Sigmoid colon (tissue), 7 donors: ENCODE measurements around the gene MPV17L. TPM values are rescaled to one million over a fixed set of nuclear protein-coding genes. Genes with fewer than 3 reads are reported as not detected.
"Not testable (repeated sequence)": the region's sequence is repeated elsewhere in the genome, so short reads cannot be mapped to it uniquely, and the experiment has no call there.

Experiments used
- DNase-seq: peaks from one replicate; pipeline ENCODE4 v3.0.0-alpha.2; 2019
- H3K27ac ChIP-seq, 4 donors: fragments of 200-600 bp; sonication (generic); one replicate each; pipeline ENCODE4 v1.5.1; 2016 to 2019; ENCODE audit warnings: mild to moderate bottlenecking in 1 of 4
- H3K27me3 ChIP-seq, 3 donors: fragments of 200-600 bp; sonication (generic); one replicate each; pipeline ENCODE4 v1.5.1; 2019; ENCODE audit warnings: mild to moderate bottlenecking in 1 of 3
- H3K36me3 ChIP-seq, 4 donors: fragments of 200-600 bp; sonication (generic); one replicate each; pipeline ENCODE4 v1.5.1; 2016 to 2019
- H3K4me1 ChIP-seq, 4 donors: fragments of 200-600 bp; sonication (generic); one replicate each; pipeline ENCODE4 v1.5.1; 2017 to 2019
- H3K4me3 ChIP-seq, 4 donors: fragments of 200-600 bp; sonication (generic); one replicate each; pipeline ENCODE4 v1.5.1; 2017 to 2019; ENCODE audit warnings: mild to moderate bottlenecking in 2 of 4, moderate library complexity in 1 of 4
- H3K9me3 ChIP-seq, 4 donors: fragments of 200-600 bp in 3 of 4; sonication (generic) in 3 of 4; one replicate each; pipeline versions ENCODE4 v1.5.1 to v1.6.1; 2013 to 2019
- CTCF ChIP-seq, 4 experiments: fragments of 450-650 bp in 3 of 4; fragments of 200-600 bp in 1 of 4; IDR thresholded peaks; one replicate each; pipeline ENCODE4 v1.5.1; 2016 to 2019; ENCODE audit warnings: antibody characterized with exemption in 4 of 4, mild to moderate bottlenecking in 3 of 4, moderate library complexity in 2 of 4
- EP300 ChIP-seq, 4 donors: sonication (generic); formaldehyde crosslinking; IDR thresholded peaks; one replicate each; pipeline ENCODE4 v1.6.1; 2017; ENCODE audit warnings: antibody characterized with exemption in 4 of 4
- POLR2A ChIP-seq, 2 donors: fragments of 450-650 bp; IDR thresholded peaks; one replicate each; pipeline ENCODE4 v1.6.1; 2016; ENCODE audit warnings: antibody characterized with exemption in 2 of 2, mild to moderate bottlenecking in 2 of 2, moderate library complexity in 2 of 2
- POLR2AphosphoS5 ChIP-seq, 4 donors: sonication (generic); formaldehyde crosslinking; IDR thresholded peaks; one replicate each; pipeline ENCODE4 v1.6.1; 2017; ENCODE audit warnings: antibody characterized with exemption in 4 of 4
- WGBS, 2 donors: extraction: QIAGEN DNeasy Blood & Tissue Kit; methylation state at CpG; one replicate each; pipeline ENCODE4 v1.1.7; 2013; 5-methylcytosine and 5-hydroxymethylcytosine counted together
- intact Hi-C: fragments of 100-400 bp; cut with DNase I; formaldehyde crosslinking; loops from one replicate; pipeline ENCODE4 v1.15.1; 2023
- polyA plus RNA-seq, 3 donors: library from polyadenylated mRNA; stranded (reverse); fragments of 200-250 nt; gene quantifications; one replicate each; pipeline ENCODE4 v1.2.3, GENCODE V29; 2013
- total RNA-seq, 4 donors: library from RNA; depleted of rRNA; stranded (reverse); fragments of >200 nt; gene quantifications; one replicate each; pipeline ENCODE4 v1.1.0, GENCODE V29; 2016
- donor health status: healthy with polysubstance abuse.
- donor health status: Bipolar disorder and iron deficiency.
- donor health status: healthy.

Gene MPV17L
- total and polyA plus RNA-seq, 7 donors, result 1.8 to 13.9 (median 8.9) TPM

DNA sequence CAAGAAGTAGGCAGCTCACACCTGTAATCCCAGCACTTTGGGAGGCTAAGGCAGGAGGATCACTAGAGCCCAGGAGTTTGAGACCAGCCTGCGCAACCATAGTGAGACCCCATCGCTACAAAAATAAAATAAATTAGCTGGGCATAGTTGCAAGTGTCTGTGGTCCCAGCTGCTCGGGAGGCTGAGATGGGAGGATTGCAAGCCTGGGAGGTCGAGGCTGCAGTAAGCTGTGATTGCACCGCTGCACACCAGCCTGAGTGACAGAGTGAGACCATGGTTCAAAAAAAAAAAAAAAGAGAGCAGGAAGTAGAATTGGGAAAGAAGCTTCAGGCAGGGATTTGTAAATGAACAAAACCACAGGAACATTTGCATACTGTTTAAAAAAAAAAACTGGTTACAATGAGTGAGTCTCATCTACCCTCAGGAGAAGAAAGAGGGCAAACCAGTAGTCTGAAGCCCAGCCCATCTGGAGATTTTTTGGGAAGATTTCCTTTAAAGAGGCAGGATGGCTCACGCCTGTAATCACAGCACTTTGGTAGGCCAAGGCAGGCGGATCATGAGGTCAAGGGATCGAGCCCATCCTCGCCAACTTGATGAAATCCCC lies 7.9 kb downstream of the MPV17L start:
- Histone ChIP-seq H3K27me3 (no peaks in the 10 kb centered on the region), H3K27ac (no peak overlapping the region), H3K4me3 (no peak overlapping the region), H3K4me1 (no peaks in the 10 kb centered on the region), H3K36me3 (peaks cover 0 to 24% (median 2%) of the 10 kb centered on the region in 4 donors), H3K9me3 (no peaks in the 10 kb centered on the region)
- WGBS, 2 donors, result 87 to 89% methylated on average over 9 of the region's 9 CpGs
- no peak for DNase-seq
- TF ChIP-seq CTCF (IDR thresholded peaks at IDR 0.05), result no peak
- no peak for TF ChIP-seq EP300 (IDR thresholded peaks at IDR 0.05)
- no peak for TF ChIP-seq POLR2AphosphoS5 (IDR thresholded peaks at IDR 0.05)
- TF ChIP-seq POLR2A (IDR thresholded peaks at IDR 0.05), result no peak
- intact Hi-C loops, result no loop called here

DNA sequence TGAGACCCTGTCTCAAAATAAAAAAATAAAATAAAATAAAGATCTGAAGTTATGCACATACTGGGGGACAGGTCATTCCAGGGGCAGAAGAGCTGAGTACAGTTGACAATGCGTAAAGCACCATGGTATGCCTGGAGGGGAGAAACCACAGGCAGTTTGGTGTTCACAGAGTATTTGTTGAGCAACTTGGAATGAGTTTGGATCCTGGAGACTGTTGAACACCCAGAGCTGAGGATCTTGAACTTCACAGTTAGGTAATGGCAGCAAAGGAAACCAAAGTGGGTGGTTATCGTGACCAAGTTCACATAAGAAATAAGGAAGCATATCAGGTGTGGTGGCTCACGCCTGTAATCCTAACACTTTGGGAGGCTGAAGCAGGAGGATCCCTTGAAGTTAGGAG lies 8.5 kb downstream of the MPV17L start:
- DNase-seq, H3K27me3 ChIP-seq, H3K4me3 ChIP-seq, intact Hi-C loops, H3K4me1 ChIP-seq, H3K9me3 ChIP-seq: not testable (repeated sequence)
- Histone ChIP-seq H3K27ac (peak overlapping the region in 1 of 4 donors; percentile 49), H3K36me3 (peaks cover 0 to 25% (median 2%) of the 10 kb centered on the region in 4 donors)
- WGBS, 2 donors, result 90 to 91% methylated on average over 3 of the region's 3 CpGs

DNA sequence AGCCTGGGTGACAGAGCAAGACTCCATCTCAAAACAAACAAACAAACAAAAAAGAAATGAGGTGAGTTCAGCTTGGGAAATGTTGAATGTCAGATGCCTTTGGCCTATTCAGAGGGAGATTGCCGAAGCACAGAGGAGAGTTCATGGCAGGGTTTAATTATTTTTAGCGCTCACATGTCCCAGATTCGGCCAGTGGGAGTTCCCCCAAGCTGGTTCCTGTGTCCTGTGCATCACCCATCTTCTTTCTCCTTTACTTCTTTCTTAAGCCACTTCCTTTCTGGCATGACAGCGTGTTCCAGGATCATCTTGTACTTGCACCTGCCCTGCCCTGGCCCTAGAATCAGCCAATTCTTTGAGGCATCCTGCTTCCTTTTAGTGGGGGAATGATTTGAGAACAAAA lies 9.2 kb downstream of the MPV17L start:
- no peak for DNase-seq
- 60 to 76% methylated on average over 4 of the region's 4 CpGs for WGBS, 2 donors
- Histone ChIP-seq H3K27me3 (no peaks in the 10 kb centered on the region), H3K4me1 (no peaks in the 10 kb centered on the region), H3K9me3 (no peaks in the 10 kb centered on the region), H3K27ac (peak overlapping the region in 1 of 4 donors; percentile 49), H3K36me3 (peaks cover 0 to 28% (median 2%) of the 10 kb centered on the region in 4 donors), H3K4me3 (no peak overlapping the region)
- TF ChIP-seq EP300 (IDR thresholded peaks at IDR 0.05), result peak in 1 of 4 donors; percentile 67
- TF ChIP-seq CTCF (IDR thresholded peaks at IDR 0.05), result no peak
- peak in 1 of 4 donors; percentile 48 for TF ChIP-seq POLR2AphosphoS5 (IDR thresholded peaks at IDR 0.05)
- TF ChIP-seq POLR2A (IDR thresholded peaks at IDR 0.05), result no peak
- intact Hi-C loops, result no loop called here

DNA sequence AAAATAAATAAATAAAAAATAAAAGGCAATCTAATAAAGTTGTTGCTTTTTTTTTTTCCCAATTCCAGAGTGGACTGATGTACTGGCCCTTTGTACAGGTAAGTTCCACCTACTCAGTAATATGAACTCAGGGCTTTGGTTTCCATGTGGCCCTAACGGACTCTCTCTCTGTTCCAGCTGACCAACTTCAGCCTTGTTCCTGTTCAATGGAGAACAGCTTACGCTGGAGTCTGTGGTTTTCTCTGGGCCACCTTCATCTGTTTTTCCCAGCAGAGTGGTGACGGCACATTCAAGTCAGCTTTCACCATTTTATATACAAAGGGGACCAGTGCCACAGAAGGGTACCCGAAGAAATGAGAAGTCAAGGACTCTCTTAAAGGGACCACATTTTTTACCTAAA lies 12.2 kb downstream of the MPV17L start:
- 78 to 89% methylated on average over 4 of the region's 4 CpGs for WGBS, 2 donors

DNA sequence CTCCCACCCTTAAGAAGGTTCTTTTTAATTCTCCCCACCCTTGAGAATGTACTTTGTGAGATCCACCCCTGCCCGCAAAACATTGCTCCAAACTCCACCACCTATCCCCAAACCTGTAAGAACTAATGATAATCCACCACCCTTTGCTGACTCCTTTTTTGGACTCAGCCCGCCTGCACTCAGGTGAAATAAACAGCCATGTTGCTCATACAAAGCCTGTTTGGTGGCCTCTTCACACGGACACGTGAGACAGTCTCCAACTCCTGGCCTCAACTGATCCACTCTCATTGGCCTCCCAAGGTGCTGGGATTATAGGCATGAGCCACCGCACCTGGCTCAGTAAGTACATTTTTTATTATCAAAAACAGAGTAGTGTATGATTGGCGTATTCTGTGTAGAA lies 13.9 kb downstream of the MPV17L start:
- H3K4me3 ChIP-seq, H3K27ac ChIP-seq, H3K27me3 ChIP-seq, H3K4me1 ChIP-seq, H3K36me3 ChIP-seq, H3K9me3 ChIP-seq, DNase-seq, intact Hi-C loops: not testable (repeated sequence)
- WGBS, 2 donors, result 95 to 97% methylated on average over 6 of the region's 6 CpGs

More for the DNA sequence above, 12.2 kb downstream of the MPV17L start:
- H3K27me3 ChIP-seq, H3K4me1 ChIP-seq, H3K9me3 ChIP-seq, intact Hi-C loops, H3K36me3 ChIP-seq, DNase-seq, H3K27ac ChIP-seq, H3K4me3 ChIP-seq: not testable (repeated sequence)

GRCh38 chr16:15415511-15415985 lies 20.0 kb downstream of the MPV17L start:
- no peak for TF ChIP-seq POLR2AphosphoS5 (IDR thresholded peaks at IDR 0.05)
- TF ChIP-seq POLR2A (IDR thresholded peaks at IDR 0.05), result no peak
- no peak for TF ChIP-seq CTCF (IDR thresholded peaks at IDR 0.05)
- TF ChIP-seq EP300 (IDR thresholded peaks at IDR 0.05), result no peak
- DNase-seq, result no peak
- H3K27ac ChIP-seq, result no peak overlapping the region
- peaks cover 0 to 7% (median 0%) of the 10 kb centered on the region in 4 donors for H3K4me1 ChIP-seq
- intact Hi-C loops, result no loop called here
- no peaks in the 10 kb centered on the region for H3K27me3 ChIP-seq
- H3K9me3 ChIP-seq, result no peaks in the 10 kb centered on the region
- 67 to 73% methylated on average over 3 of the region's 3 CpGs for WGBS, 2 donors
- no peaks in the 10 kb centered on the region for H3K36me3 ChIP-seq
- no peak overlapping the region for H3K4me3 ChIP-seq
